Ramos (cell line): ENCODE data around the gene CD55.

Source experiments
- in situ Hi-C: fragments of 300-500 bp; cut with MboI; formaldehyde crosslinking; loops from one replicate; pipeline ENCODE4 v1.14.3; 2022; ENCODE audit warnings: low sequenced_read_pairs; ENCODE audit not compliant: unreplicated experiment

The CD55 gene

GRCh38 chr1:207321079-207321789 lies at the start of gene CD55:
Gene CD55, plus strand, starts transcription at chr1:207321678. Its CDS starts 88 bp downstream, at chr1:207321766.
- in situ Hi-C loops = no loop called here

GRCh38 chr1:207274882-207275281 lies 46.6 kb upstream of the CD55 start:
- in situ Hi-C loops = no loop called here

GRCh38 chr1:207276465-207276864 lies 45.0 kb upstream of the CD55 start:
- in situ Hi-C loops = no loop called here

GRCh38 chr1:207277241-207277640 lies 44.2 kb upstream of the CD55 start:
- in situ Hi-C loops = no loop called here

- in situ Hi-C loops = no loop called here
Observed at GRCh38 chr1:207279652-207280051, 41.8 kb upstream of the CD55 start.

- in situ Hi-C loops = no loop called here
Observed at GRCh38 chr1:207280706-207281105, 40.8 kb upstream of the CD55 start.

GRCh38 chr1:207282058-207282457 lies 39.4 kb upstream of the CD55 start:
- in situ Hi-C loops = no loop called here

GRCh38 chr1:207282496-207283380 lies 38.7 kb upstream of the CD55 start:
- in situ Hi-C loops = no loop called here

GRCh38 chr1:207283421-207283820 lies 38.1 kb upstream of the CD55 start:
- in situ Hi-C loops = no loop called here

GRCh38 chr1:207284209-207284897 lies 37.1 kb upstream of the CD55 start:
- in situ Hi-C loops = no loop called here

GRCh38 chr1:207286786-207287468 lies 34.6 kb upstream of the CD55 start:
- in situ Hi-C loops = no loop called here

GRCh38 chr1:207288315-207288714 lies 33.2 kb upstream of the CD55 start:
- in situ Hi-C loops = no loop called here

GRCh38 chr1:207289756-207290155 lies 31.7 kb upstream of the CD55 start:
- in situ Hi-C loops = no loop called here

GRCh38 chr1:207291723-207292122 lies 29.8 kb upstream of the CD55 start:
- in situ Hi-C loops = no loop called here

- in situ Hi-C loops = no loop called here
Observed at GRCh38 chr1:207298186-207298585, 23.3 kb upstream of the CD55 start.

- in situ Hi-C loops = no loop called here
Observed at GRCh38 chr1:207298636-207299398, 22.7 kb upstream of the CD55 start.

- in situ Hi-C loops = no loop called here
Observed at GRCh38 chr1:207300970-207301369, 20.5 kb upstream of the CD55 start.

- in situ Hi-C loops = no loop called here
Observed at GRCh38 chr1:207302618-207303393, 18.7 kb upstream of the CD55 start.
